ENCODE measurements around the gene RBM42. TPM values are rescaled to one million over a fixed set of nuclear protein-coding genes. Genes with fewer than 3 reads are reported as not detected.
"Not testable (repeated sequence)": the region's sequence is repeated elsewhere in the genome, so short reads cannot be mapped to it uniquely, and the experiment has no call there.

The RBM42 gene
- total RNA-seq, 1 donor from 2014 or later: 56.1 TPM

- no peaks in the 10 kb centered on the region for H3K9me3 ChIP-seq
- H3K36me3 ChIP-seq: peaks cover 4% of the 10 kb centered on the region
- no peaks in the 10 kb centered on the region for H3K27me3 ChIP-seq (ENCODE audit: low read depth)
- H3K4me3 ChIP-seq: peak overlapping the region; percentile 85
- H3K27ac ChIP-seq: peak overlapping the region; percentile 84
- no peak for TF ChIP-seq CTCF (IDR thresholded peaks at IDR 0.05)
- ATAC-seq (peak; percentile 20 to 40), DNase-seq (peak; percentile 88)
- H3K4me1 ChIP-seq: peaks cover 43% of the 10 kb centered on the region
- intact Hi-C loops (cut with DNase I): no loop called here
These were observed 16.3 kb downstream of the RBM42 start for GRCh38 chr19:35644987-35645679.

GRCh38 chr19:35645680-35646511 is 17.1 kb downstream of the RBM42 start:
- Histone ChIP-seq H3K4me3 (no peak overlapping the region), H3K27ac (peak overlapping the region; percentile 84), H3K9me3 (no peaks in the 10 kb centered on the region), H3K27me3 (ENCODE audit: low read depth) (no peaks in the 10 kb centered on the region), H3K36me3 (peaks cover 9% of the 10 kb centered on the region), H3K4me1 (peaks cover 45% of the 10 kb centered on the region)
- intact Hi-C loops (cut with DNase I): no loop called here
- ATAC-seq (no peak), DNase-seq (no peak)
- TF ChIP-seq CTCF (IDR thresholded peaks at IDR 0.05): no peak

GRCh38 chr19:35648017-35648961 is 19.5 kb downstream of the RBM42 start, which contains the start of gene COX6B1:
Gene COX6B1, plus strand, starts transcription at chr19:35648323. Its CDS starts 2,921 bp downstream, at chr19:35651244.
- intact Hi-C loops (cut with DNase I): no loop called here
- H3K36me3 ChIP-seq: peaks cover 33% of the 10 kb centered on the region
- peaks cover 35% of the 10 kb centered on the region for H3K4me1 ChIP-seq
- H3K9me3 ChIP-seq: no peaks in the 10 kb centered on the region
- H3K27me3 ChIP-seq (ENCODE audit: low read depth): no peaks in the 10 kb centered on the region
- peak; percentile 81 to 84 for ATAC-seq
- peak within 1 kb of the TSS; percentile 97 for H3K4me3 ChIP-seq
- no peak for TF ChIP-seq CTCF (IDR thresholded peaks at IDR 0.05)
- peak; percentile 93 for DNase-seq
- peak within 1 kb of the TSS; percentile 91 for H3K27ac ChIP-seq

- Histone ChIP-seq H3K27ac (no peak overlapping the region), H3K27me3 (ENCODE audit: low read depth) (no peaks in the 10 kb centered on the region), H3K4me3 (no peak overlapping the region), H3K4me1 (peaks cover 24% of the 10 kb centered on the region), H3K36me3 (peaks cover 56% of the 10 kb centered on the region), H3K9me3 (no peaks in the 10 kb centered on the region)
- intact Hi-C loops (cut with DNase I): no loop called here
- no peak for ATAC-seq
- TF ChIP-seq CTCF (IDR thresholded peaks at IDR 0.05): no peak
- DNase-seq: no peak
These were observed 21.7 kb downstream of the RBM42 start for GRCh38 chr19:35650581-35650980.

- ATAC-seq; H3K27me3 ChIP-seq (ENCODE audit: low read depth); H3K9me3 ChIP-seq; DNase-seq; intact Hi-C loops (cut with DNase I); H3K4me3 ChIP-seq; H3K27ac ChIP-seq; H3K4me1 ChIP-seq: not testable (repeated sequence)
- H3K36me3 ChIP-seq: peaks cover 98% of the 10 kb centered on the region
These were observed 26.0 kb downstream of the RBM42 start for GRCh38 chr19:35654828-35655227.
